PFSK-1 (cell line): Measurements from ENCODE around the gene BOLA2B.

Experiments
- POLR2AphosphoS5 ChIP-seq: IDR thresholded peaks from 2 replicates; pipeline ENCODE4 v1.6.1; 2012; ENCODE audit warnings: low read depth, mild to moderate bottlenecking, control low read depth, low read length, moderate library complexity
- TF ChIP-seq, protein P1 (sequence below), 2 experiments: IDR thresholded peaks; 2 replicates each; pipeline versions ENCODE4 v1.6.1 to v1.8.0; 2011 to 2012; ENCODE audit warnings: low read depth in 2 of 2, low read length in 2 of 2, control low read depth in 1 of 2, inconsistent platforms in 1 of 2, mild to moderate bottlenecking in 1 of 2, moderate library complexity in 1 of 2; ENCODE audit not compliant: insufficient read depth in 1 of 2

- TF ChIP-seq, protein P1, sequence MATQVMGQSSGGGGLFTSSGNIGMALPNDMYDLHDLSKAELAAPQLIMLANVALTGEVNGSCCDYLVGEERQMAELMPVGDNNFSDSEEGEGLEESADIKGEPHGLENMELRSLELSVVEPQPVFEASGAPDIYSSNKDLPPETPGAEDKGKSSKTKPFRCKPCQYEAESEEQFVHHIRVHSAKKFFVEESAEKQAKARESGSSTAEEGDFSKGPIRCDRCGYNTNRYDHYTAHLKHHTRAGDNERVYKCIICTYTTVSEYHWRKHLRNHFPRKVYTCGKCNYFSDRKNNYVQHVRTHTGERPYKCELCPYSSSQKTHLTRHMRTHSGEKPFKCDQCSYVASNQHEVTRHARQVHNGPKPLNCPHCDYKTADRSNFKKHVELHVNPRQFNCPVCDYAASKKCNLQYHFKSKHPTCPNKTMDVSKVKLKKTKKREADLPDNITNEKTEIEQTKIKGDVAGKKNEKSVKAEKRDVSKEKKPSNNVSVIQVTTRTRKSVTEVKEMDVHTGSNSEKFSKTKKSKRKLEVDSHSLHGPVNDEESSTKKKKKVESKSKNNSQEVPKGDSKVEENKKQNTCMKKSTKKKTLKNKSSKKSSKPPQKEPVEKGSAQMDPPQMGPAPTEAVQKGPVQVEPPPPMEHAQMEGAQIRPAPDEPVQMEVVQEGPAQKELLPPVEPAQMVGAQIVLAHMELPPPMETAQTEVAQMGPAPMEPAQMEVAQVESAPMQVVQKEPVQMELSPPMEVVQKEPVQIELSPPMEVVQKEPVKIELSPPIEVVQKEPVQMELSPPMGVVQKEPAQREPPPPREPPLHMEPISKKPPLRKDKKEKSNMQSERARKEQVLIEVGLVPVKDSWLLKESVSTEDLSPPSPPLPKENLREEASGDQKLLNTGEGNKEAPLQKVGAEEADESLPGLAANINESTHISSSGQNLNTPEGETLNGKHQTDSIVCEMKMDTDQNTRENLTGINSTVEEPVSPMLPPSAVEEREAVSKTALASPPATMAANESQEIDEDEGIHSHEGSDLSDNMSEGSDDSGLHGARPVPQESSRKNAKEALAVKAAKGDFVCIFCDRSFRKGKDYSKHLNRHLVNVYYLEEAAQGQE (IDR thresholded peaks at IDR 0.05; ENCODE audit: insufficient read depth in 1 of 2, low read depth in 2 of 2, low read length in 2 of 2), result no peak
- no peak for TF ChIP-seq POLR2AphosphoS5
Observed at GRCh38 chr16:30151091-30151490, 42.4 kb downstream of the BOLA2B start.
